Loucy (cell line): ENCODE measurements around the gene PRSS57.

Source experiments
- EZH2phosphoT487 ChIP-seq: fragments of 200-600 bp; IDR thresholded peaks from 2 replicates; pipeline ENCODE4 v1.6.1; 2018; ENCODE audit warnings: antibody characterized with exemption, mild to moderate bottlenecking, moderate library complexity, borderline replicate concordance
- TF ChIP-seq, protein P1 (sequence below): fragments of 200-600 bp; sonication (generic); conservative IDR thresholded peaks from 2 replicates; pipeline ENCODE4 v1.5.1; 2014; ENCODE audit warnings: mild to moderate bottlenecking, antibody characterized with exemption, low read length

DNA sequence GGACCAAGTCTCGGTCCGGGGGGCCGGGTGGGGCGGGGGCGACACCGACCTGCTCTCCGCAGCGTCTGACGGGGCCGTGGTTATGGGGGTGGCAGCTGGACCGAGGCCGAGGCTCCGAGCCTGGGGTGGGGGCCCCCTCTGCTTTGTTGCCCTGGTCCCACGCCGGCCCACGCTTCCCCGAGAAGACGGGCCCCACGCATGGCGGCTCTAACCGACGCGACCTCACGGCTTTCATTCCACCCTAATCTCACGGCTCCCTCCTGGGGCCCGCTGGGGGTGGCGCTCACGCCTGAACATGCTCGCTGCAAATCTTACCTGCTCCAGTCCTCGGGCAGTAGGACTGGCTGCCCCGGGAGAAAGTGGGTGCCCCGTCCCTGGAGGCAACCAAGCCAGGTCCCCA lies 40.9 kb upstream of the PRSS57 start:
- TF ChIP-seq, protein P1, sequence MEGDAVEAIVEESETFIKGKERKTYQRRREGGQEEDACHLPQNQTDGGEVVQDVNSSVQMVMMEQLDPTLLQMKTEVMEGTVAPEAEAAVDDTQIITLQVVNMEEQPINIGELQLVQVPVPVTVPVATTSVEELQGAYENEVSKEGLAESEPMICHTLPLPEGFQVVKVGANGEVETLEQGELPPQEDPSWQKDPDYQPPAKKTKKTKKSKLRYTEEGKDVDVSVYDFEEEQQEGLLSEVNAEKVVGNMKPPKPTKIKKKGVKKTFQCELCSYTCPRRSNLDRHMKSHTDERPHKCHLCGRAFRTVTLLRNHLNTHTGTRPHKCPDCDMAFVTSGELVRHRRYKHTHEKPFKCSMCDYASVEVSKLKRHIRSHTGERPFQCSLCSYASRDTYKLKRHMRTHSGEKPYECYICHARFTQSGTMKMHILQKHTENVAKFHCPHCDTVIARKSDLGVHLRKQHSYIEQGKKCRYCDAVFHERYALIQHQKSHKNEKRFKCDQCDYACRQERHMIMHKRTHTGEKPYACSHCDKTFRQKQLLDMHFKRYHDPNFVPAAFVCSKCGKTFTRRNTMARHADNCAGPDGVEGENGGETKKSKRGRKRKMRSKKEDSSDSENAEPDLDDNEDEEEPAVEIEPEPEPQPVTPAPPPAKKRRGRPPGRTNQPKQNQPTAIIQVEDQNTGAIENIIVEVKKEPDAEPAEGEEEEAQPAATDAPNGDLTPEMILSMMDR, result no peak
- TF ChIP-seq EZH2phosphoT487, result no peak
